ENCODE results near the gene DRICH1. TPM values are rescaled to one million over a fixed set of nuclear protein-coding genes. Genes with fewer than 3 reads are reported as not detected.

The DRICH1 gene
- total and polyA plus RNA-seq, 2 of the 13 experiments (the other 11 are each of a cell fraction or from before 2014, with no cell fraction given): 0.22 to 0.66 TPM

DNA sequence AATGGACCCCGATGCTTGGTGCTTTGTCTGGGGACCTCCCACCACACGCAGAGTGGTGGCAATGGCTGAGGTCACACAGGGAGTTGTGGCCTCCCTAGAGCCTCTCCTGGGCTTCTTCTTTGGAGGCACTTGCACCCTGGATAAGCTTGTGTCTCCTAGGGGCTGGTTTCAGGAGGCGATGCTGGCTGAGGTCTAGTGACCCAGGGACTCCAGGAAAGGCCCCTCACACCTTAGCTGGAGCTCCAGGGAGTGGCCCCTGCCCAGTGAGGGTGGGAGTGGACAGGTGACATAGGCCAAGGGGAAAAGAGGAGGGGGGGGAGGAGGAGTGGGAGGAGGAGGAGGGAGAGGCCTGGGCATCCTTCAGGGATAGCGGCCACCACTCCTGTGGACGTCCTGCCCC lies 52.8 kb downstream of the DRICH1 start:
- DNase-seq (ENCODE audit: low spot score): no peak
- H3K27me3 ChIP-seq (ENCODE audit: control insufficient read depth in 1 of 2, insufficient read depth in 2 of 2, low read length in 2 of 2): peaks cover 3 to 18% of the 10 kb centered on the region in 2 experiments; a peak in 3 of 5 replicates
- POLR2A ChIA-PET: no interaction called here
- WGBS (ENCODE audit: low lambda C conversion rate): 27% methylated on average over 2 of the region's 5 CpGs
- H4K20me1 ChIP-seq (ENCODE audit: insufficient read depth, low read length): no peaks in the 10 kb centered on the region
- H3K4me2 ChIP-seq (ENCODE audit: low read depth, low read length): no peak overlapping the region
- no peak overlapping the region for H3K4me3 ChIP-seq (replicated peaks in 1 of 3; ENCODE audit: insufficient read depth in 1 of 3, low read depth in 2 of 3, low read length in 3 of 3)
- H3K9me3 ChIP-seq (ENCODE audit: low read length): no peaks in the 10 kb centered on the region
- CTCF ChIA-PET (ENCODE audit: low intra/inter-chr PET ratio, low total read pairs): no interaction called here
- BruUV-seq (replicated peaks): no TSS peak
- no peaks in the 10 kb centered on the region for H3K4me1 ChIP-seq (ENCODE audit: insufficient read depth, low read length)
- no peaks in the 10 kb centered on the region for H3K79me2 ChIP-seq (ENCODE audit: insufficient read depth, low read length)
- ATAC-seq: no peak
- H3K9ac ChIP-seq (ENCODE audit: insufficient read depth, low read depth, low read length): no peak overlapping the region
- no peaks in the 10 kb centered on the region for H3K36me3 ChIP-seq (replicated peaks in 1 of 2; ENCODE audit: control insufficient read depth in 1 of 2, insufficient read depth in 2 of 2, low read length in 2 of 2)
- no peak overlapping the region for H3K27ac ChIP-seq (ENCODE audit: extremely low read length, insufficient read depth, low read length)
- FAIRE-seq: no peak
- in situ Hi-C loops (cut with HindIII; ENCODE audit: extremely low pct_ligation_motif_present, low pct_unique_long_range_greater_than_20kb) (loop anchor here (25.0 kb wide), 1 partner anchor 92 kb away; no protein-coding TSS in a partner anchor), intact Hi-C loops (cut with micrococcal nuclease; ENCODE audit: unreplicated experiment) (no loop called here)
- no peak overlapping the region for H2AFZ ChIP-seq (ENCODE audit: low read length)
- TF ChIP-seq SP1 (IDR thresholded peaks at IDR 0.05) (no peak), SP1 (CRISPR knock-in tag; IDR thresholded peaks at IDR 0.05) (no peak), ONECUT2 (CRISPR knock-in tag; IDR thresholded peaks at IDR 0.05) (no peak), ARID5B (CRISPR knock-in tag; IDR thresholded peaks at IDR 0.05) (no peak), ZNF615 (CRISPR knock-in tag; IDR thresholded peaks at IDR 0.05; ENCODE audit: borderline replicate concordance) (no peak), SRSF4 (IDR thresholded peaks at IDR 0.05; ENCODE audit: low read depth, low read length, poor library complexity, severe bottlenecking) (no peak), REST (IDR thresholded peaks at IDR 0.05; ENCODE audit: borderline replicate concordance in 1 of 2, low read depth in 1 of 2, low read length in 2 of 2) (no peak), THYN1 (CRISPR knock-in tag; IDR thresholded peaks at IDR 0.05; ENCODE audit: borderline replicate concordance, low read depth) (no peak)
- TF ChIP-seq, protein P1, sequence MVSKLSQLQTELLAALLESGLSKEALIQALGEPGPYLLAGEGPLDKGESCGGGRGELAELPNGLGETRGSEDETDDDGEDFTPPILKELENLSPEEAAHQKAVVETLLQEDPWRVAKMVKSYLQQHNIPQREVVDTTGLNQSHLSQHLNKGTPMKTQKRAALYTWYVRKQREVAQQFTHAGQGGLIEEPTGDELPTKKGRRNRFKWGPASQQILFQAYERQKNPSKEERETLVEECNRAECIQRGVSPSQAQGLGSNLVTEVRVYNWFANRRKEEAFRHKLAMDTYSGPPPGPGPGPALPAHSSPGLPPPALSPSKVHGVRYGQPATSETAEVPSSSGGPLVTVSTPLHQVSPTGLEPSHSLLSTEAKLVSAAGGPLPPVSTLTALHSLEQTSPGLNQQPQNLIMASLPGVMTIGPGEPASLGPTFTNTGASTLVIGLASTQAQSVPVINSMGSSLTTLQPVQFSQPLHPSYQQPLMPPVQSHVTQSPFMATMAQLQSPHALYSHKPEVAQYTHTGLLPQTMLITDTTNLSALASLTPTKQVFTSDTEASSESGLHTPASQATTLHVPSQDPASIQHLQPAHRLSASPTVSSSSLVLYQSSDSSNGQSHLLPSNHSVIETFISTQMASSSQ (IDR thresholded peaks at IDR 0.05; ENCODE audit: low read depth): no peak
- TF ChIP-seq, protein P1 (CRISPR knock-in tag; IDR thresholded peaks at IDR 0.05; ENCODE audit: borderline replicate concordance): no peak
- TF ChIP-seq, protein P2, sequence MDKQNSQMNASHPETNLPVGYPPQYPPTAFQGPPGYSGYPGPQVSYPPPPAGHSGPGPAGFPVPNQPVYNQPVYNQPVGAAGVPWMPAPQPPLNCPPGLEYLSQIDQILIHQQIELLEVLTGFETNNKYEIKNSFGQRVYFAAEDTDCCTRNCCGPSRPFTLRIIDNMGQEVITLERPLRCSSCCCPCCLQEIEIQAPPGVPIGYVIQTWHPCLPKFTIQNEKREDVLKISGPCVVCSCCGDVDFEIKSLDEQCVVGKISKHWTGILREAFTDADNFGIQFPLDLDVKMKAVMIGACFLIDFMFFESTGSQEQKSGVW (CRISPR knock-in tag; IDR thresholded peaks at IDR 0.05; ENCODE audit: borderline replicate concordance): no peak
